Erythroblast (primary cell): ENCODE measurements around the gene METTL6.
A peak's percentile ranks its signal among the peaks of the same experiment; 100 is the strongest.

Experiments
- DNase-seq, 2 experiments: peaks; one replicate each; lab custom pipeline; 2025; lab: John Stamatoyannopoulos, UW
- GATA1 ChIP-seq: IDR thresholded peaks from 2 replicates; pipeline ENCODE4 v1.6.1; 2011; ENCODE audit warnings: low read depth, mild to moderate bottlenecking, control low read depth, low read length, moderate library complexity
- POLR2A ChIP-seq: IDR thresholded peaks from 2 replicates; pipeline ENCODE4 v1.6.1; 2011; ENCODE audit warnings: mild to moderate bottlenecking, low read length

METTL6 gene

DNA sequence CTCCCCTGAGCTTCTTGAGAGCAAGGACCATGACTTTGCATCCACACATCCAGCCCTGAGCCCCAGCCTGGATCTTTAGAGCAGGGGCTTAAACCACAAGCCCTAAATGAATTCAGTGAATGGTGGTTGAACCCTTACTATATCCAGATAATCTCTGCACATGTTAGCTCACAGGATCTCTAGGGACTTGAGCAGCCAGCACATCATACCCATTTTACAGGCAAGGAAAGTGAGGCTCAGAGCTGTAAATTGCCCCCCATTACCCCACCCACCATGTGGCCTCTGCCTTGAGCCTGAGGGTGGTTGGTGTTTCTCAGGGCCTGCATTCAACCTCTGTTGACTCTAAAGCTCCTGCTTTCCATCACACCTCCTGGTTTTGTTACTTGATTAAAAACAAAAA, 27.6 kb upstream of the METTL6 start:
- TF ChIP-seq POLR2A: no peak
- TF ChIP-seq GATA1: no peak
- no peak for DNase-seq

DNA sequence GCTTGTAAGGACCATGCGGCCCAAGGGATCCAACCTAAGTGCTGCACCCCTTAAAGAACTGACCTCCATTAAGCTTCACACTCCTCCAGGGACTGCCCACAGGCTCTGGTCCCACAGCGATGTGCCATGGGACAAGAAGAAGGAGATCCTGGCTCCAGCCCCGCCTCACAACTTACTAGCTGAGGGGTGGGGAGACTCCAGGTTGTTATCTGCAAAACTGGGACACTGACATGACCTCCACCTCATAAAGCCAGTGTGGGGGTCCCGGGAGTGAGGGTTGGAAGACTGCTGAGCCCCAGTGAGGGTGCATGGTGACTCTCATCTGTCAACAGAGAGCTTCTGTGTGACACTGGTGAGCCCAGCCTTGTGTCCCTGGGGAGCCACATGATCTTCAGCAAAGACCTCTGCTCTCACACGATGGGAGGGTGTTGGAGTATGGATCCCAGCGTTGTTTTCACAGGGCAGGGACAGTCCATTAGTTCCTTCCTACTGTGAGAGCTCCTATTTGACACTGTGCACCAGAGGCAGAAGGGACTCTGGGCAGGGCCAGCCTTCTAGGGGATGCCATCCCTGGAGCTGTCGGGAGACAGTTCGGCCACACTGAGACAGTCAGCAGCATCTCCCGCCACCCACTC, 26.8 kb upstream of the METTL6 start:
- TF ChIP-seq GATA1 (no peak), POLR2A (no peak)
- no peak for DNase-seq

DNA sequence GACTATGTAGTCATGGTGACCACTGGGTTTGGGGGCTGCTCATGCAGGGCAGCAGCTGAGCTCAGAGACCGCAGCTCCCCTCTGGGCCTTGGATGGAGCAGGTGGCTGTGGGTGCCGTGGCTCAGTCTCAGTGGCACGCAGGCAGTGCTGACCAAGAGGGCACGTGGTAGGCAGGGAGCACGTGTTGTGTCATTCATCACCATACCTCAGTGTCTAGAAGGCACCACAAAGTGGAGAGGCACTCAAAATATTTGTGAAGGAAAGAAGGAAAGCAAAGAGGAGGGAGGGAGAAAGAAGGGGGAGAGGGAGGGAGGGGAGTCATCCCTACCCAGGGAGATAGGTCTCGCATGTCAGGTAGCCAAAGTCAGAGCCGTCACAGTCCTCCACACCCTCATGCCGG, 26.2 kb upstream of the METTL6 start:
- TF ChIP-seq POLR2A (no peak), GATA1 (no peak)
- no peak for DNase-seq

DNA sequence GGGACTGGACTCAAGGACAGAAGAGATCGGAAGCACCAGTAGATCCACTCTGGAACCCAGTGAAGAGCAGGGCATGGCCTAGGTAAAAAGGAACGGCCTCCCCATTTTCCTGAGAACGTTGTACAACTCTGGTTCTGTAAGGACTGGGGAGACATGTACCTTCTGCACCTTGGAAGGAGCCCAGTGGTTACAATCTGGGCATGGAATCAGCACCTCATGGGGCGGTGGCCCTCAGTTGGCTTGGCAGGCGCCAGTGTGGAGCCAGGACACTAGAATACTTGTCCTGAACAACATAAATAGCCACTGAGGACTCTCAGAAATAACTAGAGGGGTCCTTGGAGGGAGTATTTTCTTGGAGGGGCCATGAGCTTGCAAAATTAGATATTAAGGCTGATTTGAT, 25.6 kb upstream of the METTL6 start:
- DNase-seq: no peak
- TF ChIP-seq POLR2A (no peak), GATA1 (no peak)

DNA sequence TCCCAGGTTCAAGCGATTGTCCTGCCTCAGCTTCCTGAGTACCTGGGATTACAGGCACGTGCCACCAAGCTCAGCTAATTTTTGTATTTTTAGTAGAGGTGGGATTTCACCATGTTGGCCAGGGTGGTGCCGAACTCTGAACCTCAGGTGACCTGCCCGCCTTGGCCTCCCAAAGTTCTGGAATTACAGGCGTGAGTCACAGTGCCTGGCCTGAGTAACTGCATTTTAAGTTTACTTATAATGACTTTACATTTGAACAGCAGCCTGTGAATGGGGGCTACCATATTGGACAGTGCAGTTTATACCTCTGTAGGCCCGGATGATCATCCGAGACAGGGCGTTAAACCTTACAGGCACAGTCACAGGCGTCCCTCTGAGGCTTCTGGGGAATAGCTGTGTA, 24.8 kb upstream of the METTL6 start:
- no peak for DNase-seq

DNA sequence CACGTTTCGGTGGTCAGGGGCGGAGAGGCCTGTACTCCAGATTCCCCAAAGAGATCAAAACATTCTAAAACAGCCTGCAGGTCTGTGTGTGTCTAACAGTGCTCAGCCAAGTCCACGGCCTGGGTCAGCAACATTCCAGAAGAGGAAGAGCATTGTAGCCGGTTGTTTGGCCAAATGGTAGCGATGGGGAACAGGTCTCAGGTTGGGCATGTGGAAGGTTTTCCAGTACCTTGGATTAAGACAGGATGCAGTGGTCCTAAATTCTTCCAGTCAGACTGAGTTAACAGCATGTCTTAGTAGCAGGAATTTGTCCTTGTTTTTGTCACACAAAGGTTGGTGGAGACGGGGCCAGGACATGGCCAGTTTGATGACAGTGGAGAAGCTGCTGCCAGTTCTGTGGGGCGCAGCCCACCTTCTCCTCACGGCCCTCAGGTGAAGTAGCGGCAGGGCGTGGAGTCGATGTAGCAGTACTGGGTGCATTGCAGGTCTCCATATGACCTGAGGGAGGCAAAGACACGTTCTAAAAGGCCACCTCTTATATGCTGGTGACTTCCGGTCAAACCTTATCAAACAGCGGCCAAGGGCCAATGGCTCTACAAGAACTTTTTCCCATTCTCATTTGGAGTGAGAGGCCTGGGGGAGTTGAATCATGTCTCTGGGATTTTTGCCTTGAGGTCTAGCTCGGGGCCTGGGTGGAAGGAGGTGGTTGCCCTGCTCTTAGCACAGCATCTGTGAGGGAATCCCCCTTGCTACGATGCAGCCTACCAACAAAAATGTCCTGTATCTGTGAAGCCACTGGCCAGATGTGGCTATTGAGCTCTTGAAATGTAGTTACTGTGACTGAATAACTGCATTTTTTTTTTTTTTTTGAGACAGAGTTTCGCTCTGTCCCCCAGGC, 24.1 kb upstream of the METTL6 start:
- no peak for DNase-seq
- no peak for TF ChIP-seq POLR2A
- no peak for TF ChIP-seq GATA1

More for the DNA sequence above, 24.8 kb upstream of the METTL6 start:
- TF ChIP-seq POLR2A (no peak), GATA1 (no peak)

DNA sequence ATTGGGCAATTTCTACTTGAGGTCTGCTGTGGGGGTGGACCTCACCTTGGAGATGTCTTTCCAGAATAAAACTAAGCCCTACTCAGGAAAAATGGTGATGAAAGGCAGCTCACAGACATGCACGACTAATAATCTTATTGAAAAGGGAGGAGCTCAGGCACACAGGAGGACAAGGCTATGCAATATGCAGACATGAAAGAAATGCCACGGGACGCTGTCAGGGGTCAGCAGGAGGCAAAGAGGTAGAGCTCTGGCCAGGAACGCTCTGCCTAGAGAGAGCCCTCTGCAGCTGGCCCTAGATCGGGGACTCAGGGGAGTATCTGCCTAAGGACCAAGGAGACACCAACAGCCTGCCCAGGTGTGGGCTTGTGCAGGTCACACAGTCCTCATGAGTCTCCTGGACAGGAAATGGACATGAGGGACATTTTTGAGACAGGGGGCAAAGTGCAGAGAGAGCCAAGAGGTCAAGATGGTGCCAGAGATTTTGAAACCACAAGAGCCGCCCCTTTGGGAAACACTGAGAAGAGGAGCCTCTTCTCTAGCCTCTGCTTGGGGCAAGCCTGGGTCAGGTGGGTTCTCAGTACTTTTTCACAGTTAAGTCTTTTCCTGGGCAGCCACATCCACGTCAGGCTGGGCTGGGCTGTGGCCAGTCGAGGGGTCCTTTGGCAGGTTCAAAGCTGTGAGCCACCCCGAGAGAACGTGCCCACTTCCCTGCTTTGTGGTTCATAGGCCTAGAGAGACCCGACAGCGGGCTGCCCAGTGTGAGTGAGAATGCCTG, 23.3 kb upstream of the METTL6 start:
- DNase-seq: no peak
- TF ChIP-seq POLR2A (no peak), GATA1 (no peak)

DNA sequence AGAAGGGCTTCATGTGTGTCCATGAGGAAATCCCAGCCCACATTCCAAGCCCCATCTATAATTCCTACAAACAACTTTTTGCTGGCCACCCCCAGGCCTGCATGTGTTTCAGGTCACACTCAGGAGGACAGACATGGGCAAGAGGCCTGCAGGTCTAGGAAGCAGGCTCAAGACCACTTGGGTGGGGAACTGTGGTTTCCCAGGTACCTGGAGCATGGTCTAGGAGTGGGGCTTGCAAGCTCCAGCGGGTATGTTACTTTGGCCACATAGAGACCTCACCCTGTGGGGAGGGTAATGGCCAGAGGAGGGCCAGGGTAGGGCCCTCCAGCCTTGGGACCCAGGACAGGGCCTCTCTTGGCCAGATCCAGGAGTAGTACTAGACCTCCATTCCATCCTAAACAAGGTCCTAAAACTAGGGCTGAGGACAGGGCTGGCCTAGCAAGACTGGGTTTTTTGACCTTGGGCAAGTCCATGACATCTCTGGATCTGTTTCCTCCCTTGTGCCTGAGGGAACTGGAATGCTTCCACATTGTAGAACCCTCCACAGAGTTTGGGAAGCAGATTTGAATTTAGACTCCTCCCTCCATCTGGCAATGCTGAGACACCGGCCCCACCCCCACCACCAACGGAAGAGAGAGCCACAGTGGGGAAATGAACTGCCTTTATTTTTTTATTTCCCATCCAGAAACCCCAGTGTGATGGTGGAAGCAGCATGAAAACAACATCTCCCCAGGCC, 22.3 kb upstream of the METTL6 start:
- no peak for DNase-seq
- TF ChIP-seq POLR2A (no peak), GATA1 (no peak)

DNA sequence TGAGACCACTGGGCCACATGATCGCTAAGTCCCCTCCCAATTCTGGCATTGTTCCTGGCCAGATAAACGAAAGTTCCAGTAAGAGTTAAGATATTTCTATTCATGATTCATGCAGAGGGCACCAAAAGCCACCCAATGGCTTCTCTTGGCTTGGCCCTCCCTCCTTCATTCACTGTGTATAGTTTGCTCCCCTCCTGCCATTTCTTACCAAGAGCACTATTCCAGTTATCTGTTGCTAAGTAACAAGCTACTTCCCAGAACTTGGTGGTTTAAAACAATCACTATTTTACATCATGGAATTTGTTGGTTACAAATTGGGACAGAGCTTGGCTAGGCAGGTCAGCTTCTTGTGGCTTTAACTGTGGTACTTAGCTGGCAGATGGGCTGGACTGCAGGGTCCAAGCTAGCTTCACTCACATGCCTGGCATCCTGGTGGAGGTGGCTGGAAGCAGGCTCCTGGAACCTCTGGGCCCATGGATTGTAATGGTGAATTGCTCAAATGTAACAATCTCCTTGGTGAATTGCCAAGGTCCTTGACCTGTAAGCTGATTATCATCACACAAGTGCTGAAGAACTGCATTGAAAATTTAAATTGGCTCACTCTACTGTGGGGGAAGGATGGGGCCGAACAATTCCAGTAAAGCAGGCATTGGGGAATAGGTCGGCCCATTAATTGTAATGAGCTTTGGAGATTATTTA, 16.6 kb upstream of the METTL6 start:
- no peak for TF ChIP-seq POLR2A
- no peak for TF ChIP-seq GATA1
- no peak for DNase-seq

DNA sequence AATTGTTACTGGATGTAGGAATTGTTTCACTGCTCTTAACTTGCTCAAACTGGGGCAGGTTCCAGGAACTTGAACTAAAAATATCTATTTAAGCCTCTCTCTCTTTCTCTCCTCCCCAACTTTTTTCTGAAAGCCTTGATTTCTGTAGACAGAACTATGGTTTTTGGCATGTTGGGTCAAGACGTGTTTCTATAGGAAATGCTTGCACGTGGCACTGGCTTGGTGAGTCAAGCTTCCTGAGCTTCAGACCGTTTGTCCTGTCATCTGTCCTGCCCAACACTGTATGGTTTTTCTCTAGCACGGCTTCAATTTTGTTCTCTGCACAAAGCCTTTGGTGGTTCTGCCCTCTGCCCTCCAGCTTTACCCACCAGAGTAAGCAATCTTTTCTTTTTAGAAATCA, 13.5 kb upstream of the METTL6 start:
- no peak for TF ChIP-seq POLR2A
- TF ChIP-seq GATA1: no peak
- DNase-seq: no peak

DNA sequence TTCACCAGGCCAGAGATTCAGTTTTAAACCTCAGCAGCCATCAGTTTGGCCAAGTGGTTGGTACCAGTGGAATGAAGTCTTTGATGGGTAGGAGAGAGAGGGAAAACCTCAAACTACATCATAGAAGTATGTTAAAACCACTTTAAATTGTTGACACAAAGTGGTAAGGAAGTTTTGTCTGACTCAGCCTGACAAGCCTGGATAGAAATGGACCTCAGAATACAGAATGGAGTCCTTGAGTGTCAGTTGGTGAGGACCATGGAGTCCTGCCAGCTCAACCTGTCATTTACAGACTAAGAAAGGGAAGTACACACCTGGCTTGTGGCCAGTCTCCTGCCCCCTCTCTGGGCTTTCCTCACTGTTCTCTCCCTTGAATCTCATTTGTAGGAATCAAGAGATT, 12.1 kb upstream of the METTL6 start:
- TF ChIP-seq POLR2A (no peak), GATA1 (no peak)
- no peak for DNase-seq

DNA sequence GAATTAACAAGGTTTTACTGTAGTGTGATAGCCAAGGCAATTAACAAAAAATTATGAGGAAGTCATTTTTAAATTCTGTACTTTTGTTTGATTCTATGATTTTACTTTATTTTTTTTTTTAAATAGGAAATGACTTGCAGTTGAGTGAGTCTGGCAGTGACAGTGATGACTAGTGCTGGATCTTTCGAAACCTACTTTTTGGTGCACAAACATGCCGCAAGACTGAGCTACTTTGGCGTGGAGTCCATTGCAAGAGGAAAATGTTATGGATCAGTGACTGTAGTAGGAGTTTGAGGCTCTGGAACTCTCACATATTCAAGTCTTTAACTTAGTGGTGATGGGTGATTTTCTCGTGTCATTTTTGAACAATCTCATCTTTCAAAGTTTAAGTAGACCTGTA, 11.6 kb upstream of the METTL6 start:
- peak in 1 of 2 experiments; percentile 2 for DNase-seq

DNA sequence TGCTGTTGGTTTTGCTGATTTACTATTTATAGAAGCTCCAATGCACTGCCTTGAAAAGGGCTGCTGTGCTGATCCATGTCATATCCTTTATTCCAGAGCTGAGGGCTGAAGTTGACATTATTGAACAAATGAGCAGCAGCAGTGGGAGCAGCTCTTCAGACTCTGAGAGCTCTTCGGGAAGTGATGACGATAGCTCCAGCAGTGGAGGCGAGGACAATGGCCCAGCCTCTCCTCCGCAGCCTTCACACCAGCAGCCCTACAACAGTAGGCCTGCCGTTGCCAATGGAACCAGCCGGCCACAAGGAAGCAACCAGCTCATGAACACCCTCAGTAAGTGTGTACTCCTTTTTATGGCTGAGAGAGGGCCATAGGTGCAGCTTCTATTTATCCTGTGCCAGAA, 8.9 kb upstream of the METTL6 start:
- TF ChIP-seq GATA1: no peak
- no peak for TF ChIP-seq POLR2A
- DNase-seq: no peak

More for the DNA sequence above, 11.6 kb upstream of the METTL6 start:
- no peak for TF ChIP-seq POLR2A
- TF ChIP-seq GATA1: no peak
